Gastrocnemius medialis (tissue), 4 donors: ENCODE results near the gene TEX35.

ENCODE experiments used
- CTCF ChIP-seq, 5 experiments: fragments of 450-650 bp in 3 of 5; fragments of 200-600 bp in 2 of 5; sonication (generic) in 2 of 5; IDR thresholded peaks in 4 of 5; conservative IDR thresholded peaks in 1 of 5; 1 replicate in 4 of 5; 2 replicates in 1 of 5; pipeline ENCODE4 v1.5.1; 2016 to 2019; ENCODE audit warnings: antibody characterized with exemption in 5 of 5, mild to moderate bottlenecking in 3 of 5, moderate library complexity in 3 of 5
- POLR2A ChIP-seq, 2 donors: fragments of 450-650 bp; IDR thresholded peaks; one replicate each; pipeline ENCODE4 v1.6.1; 2017; ENCODE audit warnings: antibody characterized with exemption in 2 of 2, mild to moderate bottlenecking in 2 of 2, moderate library complexity in 2 of 2

GRCh38 chr1:178488393-178488792, 24.5 kb upstream of the TEX35 start:
- TF ChIP-seq CTCF (IDR thresholded peaks at IDR 0.05 in 4 of 5, conservative IDR thresholded peaks at IDR 0.05 in 1 of 5) = no peak
- TF ChIP-seq POLR2A (IDR thresholded peaks at IDR 0.05) = no peak
